Measurements from ENCODE around the gene PSTPIP2. TPM values are rescaled to one million over a fixed set of nuclear protein-coding genes. Genes with fewer than 3 reads are reported as not detected.
"Not testable (repeated sequence)": the region's sequence is repeated elsewhere in the genome, so short reads cannot be mapped to it uniquely, and the experiment has no call there.

PSTPIP2 gene
- total RNA-seq, 1 experiment from 2014 or later, result 3.9 TPM

GRCh38 chr18:45991788-45992187 is 80.3 kb downstream of the PSTPIP2 start:
- no peak for DNase-seq (ENCODE audit: low spot score)

- no peak for DNase-seq (ENCODE audit: low spot score)
Measured at GRCh38 chr18:45984546-45985235, 87.4 kb downstream of the PSTPIP2 start.

GRCh38 chr18:45981821-45982220 is 90.2 kb downstream of the PSTPIP2 start:
- DNase-seq (ENCODE audit: low spot score), result no peak

DNA sequence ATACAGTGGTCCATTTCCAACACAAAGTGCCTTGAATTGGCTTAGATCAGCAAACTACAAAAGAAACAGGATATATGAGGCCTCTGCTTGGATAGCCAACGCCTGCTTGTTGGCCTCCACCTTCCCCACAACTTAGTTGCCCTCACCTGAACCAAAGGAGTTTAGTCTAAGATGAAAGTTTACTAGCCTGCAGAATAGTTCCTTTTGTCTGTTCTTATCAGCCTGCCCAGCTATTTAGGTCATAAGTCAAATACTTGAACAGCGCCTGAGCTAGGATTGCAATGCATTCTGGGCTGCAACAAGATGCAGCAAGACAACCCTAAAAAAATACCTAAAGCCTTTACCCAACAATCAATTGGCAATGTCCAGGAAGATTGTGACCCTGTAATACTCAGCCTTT is 91.8 kb downstream of the PSTPIP2 start:
- no peak for DNase-seq (ENCODE audit: low spot score)

DNA sequence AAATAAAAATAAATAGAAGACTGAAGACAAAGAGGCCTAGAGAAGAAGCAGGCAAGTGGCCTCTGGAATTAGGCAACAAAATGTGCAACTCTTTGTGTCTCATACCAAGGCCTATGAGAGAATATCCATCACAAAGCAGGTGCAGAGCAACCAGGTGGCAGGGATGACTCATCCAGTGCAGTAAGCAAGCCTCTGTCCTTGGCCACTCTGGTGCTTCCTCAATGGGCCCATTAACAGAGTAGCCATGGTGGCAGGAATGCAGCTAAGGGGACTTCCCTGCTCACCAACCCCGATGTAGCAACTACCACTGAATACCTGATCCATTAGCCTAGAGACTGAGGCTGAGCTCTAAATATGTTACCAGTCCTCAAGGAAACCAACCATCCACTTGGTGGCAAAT is 94.0 kb downstream of the PSTPIP2 start:
- DNase-seq (ENCODE audit: low spot score), result no peak

- no peak for DNase-seq (ENCODE audit: low spot score)
Measured at GRCh38 chr18:45976974-45977373, 95.1 kb downstream of the PSTPIP2 start.

DNA sequence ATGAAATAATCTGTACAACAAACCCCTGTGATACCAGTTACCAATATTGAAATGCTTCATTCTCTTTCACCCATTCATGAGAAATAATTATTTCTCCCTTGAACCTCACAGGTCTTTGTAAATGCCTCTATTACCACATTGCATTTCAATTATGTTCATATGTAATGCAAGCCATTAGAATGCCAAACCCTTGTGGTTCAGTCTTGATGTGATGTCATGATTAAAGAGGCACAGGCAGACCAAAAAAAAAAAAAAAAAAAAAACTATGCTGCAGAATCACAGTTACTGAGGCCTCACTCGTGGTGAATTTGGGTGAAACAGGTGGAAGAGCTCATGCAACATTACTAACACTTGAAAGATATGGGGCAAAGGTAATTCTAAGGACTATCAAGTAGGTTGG is 95.5 kb downstream of the PSTPIP2 start:
- no peak for DNase-seq (ENCODE audit: low spot score)

DNA sequence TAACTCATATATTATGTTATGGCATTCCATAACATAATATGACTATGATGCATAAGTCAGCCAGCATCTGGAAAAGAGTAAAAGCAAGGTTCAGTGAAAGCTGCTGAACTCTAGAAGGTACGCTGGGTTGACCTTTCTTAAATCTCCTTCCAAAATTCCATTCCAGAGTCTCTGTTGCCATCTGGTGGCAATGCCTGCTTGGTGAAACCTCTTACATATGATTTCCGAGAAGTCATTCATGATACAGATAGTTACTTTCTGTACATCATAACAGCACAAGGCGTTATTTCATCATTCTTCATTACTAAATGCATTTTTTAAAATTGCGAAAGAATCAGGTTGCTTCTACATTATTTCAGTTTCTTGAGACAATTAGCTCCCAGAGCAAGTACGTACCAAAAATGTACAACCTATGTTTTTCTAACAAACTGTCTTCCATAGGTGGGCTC is 97.9 kb downstream of the PSTPIP2 start:
- DNase-seq (ENCODE audit: low spot score), result peak; percentile 51

- DNase-seq (ENCODE audit: low spot score), result peak; percentile 83
Measured at GRCh38 chr18:45967007-45967706, 104.9 kb downstream of the PSTPIP2 start, which contains the start of gene EPG5. Gene EPG5 (minus strand): TSS chr18:45967329. CDS start chr18:45967239, 90 bp downstream.

- DNase-seq (ENCODE audit: low spot score), result not testable (repeated sequence)
Measured at GRCh38 chr18:45964913-45965312, 107.1 kb downstream of the PSTPIP2 start.

- DNase-seq (ENCODE audit: low spot score), result peak; percentile 76
Measured at GRCh38 chr18:45962866-45963265, 109.2 kb downstream of the PSTPIP2 start.

- DNase-seq (ENCODE audit: low spot score), result peak; percentile 93
Measured at GRCh38 chr18:45962461-45962860, 109.6 kb downstream of the PSTPIP2 start.

DNA sequence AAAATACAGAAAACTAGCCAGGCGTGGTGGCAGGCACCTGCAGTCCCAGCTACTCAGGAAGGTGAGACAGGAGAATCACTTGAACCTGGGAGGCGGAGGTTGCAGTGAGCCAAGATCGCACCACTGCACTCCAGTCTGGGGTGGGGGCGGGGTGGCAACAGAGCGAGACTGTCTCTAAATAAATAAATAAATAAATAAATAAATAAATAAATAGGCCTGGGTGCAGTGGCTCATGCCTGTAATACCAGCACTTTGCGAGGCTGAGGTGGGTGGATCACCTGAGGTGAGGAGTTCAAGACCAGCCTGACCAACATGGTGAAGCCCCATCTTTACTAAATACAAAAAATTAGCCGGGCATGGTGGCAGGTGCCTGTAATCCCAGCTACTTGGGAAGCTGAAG is 112.6 kb downstream of the PSTPIP2 start:
- DNase-seq (ENCODE audit: low spot score), result not testable (repeated sequence)

- DNase-seq (ENCODE audit: low spot score), result no peak
Measured at GRCh38 chr18:45958730-45959129, 113.3 kb downstream of the PSTPIP2 start.

DNA sequence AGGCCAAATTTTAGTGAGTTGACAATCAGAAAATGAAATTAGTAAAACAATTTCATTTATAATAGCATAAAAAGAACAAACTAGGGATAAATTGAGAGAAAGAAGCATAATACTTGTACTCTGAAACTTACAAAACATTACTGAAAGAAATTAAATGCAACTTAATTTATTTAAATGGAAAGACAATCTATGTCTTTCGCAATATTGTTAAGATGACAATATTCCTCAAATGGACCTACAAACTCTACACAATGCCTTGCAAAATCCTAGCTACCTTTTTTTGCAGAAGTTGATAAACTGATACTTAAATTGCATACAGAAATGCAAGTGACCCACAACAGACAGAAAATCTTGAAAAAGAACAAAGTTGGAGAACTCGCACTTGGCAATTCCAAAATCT is 114.0 kb downstream of the PSTPIP2 start:
- DNase-seq (ENCODE audit: low spot score), result no peak

DNA sequence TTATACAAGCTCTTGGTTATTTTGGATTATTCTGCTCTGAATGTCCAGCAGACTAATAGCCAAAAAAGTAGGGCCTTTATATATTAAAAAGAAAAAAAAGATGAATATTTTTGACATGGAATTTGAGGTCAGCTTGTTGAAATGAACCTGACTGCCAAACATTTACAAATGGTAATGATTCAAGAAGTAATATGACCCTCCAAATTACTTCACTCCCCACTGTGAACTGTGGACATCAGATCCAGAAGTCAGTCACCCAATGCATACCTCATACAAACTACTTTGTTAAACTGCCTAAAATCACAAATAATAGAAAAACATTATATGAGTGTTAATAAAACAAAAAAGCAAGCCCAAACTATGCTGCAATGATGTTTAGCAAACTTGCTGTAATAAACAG is 115.0 kb downstream of the PSTPIP2 start:
- no peak for DNase-seq (ENCODE audit: low spot score)

DNA sequence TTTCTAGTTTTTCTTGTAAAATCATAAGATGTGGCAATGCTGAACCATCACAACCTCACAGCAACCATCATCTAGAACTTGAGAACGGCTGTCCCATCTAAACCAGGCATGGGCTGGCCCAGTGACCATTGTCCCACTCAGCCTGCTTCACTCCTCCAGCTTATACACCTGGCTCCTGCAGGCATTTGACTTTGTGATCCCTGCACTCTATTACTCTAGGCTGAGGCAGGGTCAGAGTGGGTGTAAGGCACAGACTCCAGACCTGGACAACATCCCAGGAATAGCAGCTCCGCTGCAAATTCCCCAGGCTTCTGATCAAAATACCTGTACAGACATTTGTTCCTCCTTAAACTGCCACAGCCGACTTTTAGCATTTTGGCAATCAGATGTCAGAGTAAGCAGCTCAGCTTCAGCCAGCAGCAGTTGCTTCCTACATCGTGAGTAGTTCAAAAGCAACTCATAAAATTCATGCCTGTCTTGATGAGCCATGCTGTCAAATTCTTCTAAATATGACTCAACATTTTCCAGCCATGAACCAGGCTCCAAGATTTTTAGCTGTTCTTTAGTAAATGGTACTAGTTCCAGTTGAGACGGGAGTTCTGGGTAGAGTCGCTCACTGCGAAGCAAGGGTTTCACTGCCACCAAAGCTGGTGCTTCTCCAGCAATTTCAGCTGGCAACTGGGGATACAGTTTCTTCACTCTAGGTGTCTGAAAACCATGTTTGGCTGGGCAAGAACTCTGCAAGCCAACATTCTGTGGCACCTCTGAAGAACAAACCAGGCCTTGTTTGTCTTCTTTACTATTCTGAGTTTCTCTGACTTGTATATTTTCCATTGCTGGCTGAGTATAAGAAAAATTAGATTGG is 117.8 kb downstream of the PSTPIP2 start:
- peak; percentile 78 for DNase-seq (ENCODE audit: low spot score)

GRCh38 chr18:45951016-45951714 is 120.9 kb downstream of the PSTPIP2 start:
- peak; percentile 77 for DNase-seq (ENCODE audit: low spot score)

DNA sequence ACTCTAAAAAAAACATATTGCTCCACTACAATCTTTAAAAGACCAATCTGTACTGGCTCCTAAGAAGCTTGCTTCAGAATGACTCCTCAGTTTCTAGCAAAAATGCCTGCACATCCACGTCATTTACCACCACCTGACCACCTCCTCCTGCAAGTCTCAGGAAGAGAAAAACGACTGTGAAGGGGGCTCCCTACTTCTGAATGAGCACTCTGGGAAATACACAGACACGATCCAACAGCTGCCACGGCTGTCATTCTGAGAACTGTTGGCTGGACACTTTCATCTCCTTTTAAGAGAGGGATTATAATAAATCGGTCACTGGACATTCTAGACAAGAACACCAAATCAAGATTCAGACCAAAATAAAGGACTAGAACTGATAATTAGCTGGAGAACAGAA is 126.4 kb downstream of the PSTPIP2 start:
- DNase-seq (ENCODE audit: low spot score), result no peak

GRCh38 chr18:45940724-45941123 is 131.3 kb downstream of the PSTPIP2 start:
- no peak for DNase-seq (ENCODE audit: low spot score)

DNA sequence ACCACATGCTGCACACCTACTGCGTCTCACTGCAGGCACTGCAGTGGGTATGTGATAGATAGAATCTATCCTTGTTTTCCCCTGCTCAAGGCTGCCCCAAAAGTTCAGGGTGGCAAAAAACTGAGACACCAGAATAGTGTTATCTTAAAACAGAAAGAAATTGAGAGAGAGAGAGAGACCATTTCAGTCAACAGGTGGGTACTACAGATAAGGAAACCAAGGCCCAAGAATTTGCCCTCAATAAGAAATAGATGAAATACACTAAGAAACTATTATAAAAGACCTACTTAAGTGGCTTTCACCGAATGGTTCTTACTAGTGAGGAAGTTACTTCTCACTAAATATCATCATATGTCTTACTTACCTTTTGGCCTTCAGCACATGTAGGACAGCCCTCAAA is 132.8 kb downstream of the PSTPIP2 start:
- DNase-seq (ENCODE audit: low spot score), result no peak

DNA sequence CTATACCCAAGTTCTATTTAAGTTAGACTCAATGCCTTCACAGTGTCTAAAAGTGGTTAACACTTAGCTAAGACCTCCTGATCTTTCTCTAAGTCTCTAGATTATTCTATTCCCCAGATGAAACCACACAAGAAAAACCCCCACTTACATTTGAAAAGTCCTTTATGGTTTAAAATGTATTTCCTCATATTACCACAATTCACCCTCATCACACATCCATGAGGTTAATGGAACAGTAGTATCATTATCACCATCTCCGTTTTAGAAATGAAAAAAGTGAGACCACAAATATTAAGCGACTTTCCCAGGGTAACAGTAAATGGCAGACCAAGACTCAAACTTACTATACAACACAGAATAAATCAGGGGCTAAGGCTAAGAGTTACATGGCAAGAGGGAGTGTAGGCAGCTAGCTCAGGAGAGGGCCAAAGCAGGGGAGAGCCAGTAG is 133.5 kb downstream of the PSTPIP2 start:
- DNase-seq (ENCODE audit: low spot score), result no peak
